Loucy (cell line): Measurements from ENCODE around the gene PLPP4.

Experiments
- H2AFZ ChIP-seq: fragments of 200-600 bp; sonication (generic); 2 replicates; pipeline ENCODE4 v1.6.0; 2016; ENCODE audit warnings: antibody characterized with exemption, mild to moderate bottlenecking, low read length, moderate library complexity
- H3F3A ChIP-seq: fragments of 200-600 bp; 2 replicates; pipeline ENCODE4 v1.6.0; 2016; ENCODE audit warnings: antibody characterized with exemption, low read depth, mild to moderate bottlenecking
- H3K27me3 ChIP-seq: fragments of 200-600 bp; sonication (generic); 2 replicates; pipeline ENCODE4 v1.6.1; 2014; ENCODE audit warnings: low read length, mild to moderate bottlenecking; ENCODE audit not compliant: insufficient read depth, poor library complexity, severe bottlenecking
- H3K36me3 ChIP-seq: fragments of 200-600 bp; sonication (generic); 2 replicates; pipeline ENCODE4 v1.6.1; 2016; ENCODE audit warnings: low read length; ENCODE audit not compliant: insufficient read depth
- H3K4me1 ChIP-seq: fragments of 200-600 bp; sonication (generic); 2 replicates; pipeline ENCODE4 v1.5.1; 2014; ENCODE audit warnings: low read length, mild to moderate bottlenecking; ENCODE audit not compliant: insufficient read depth, poor library complexity, severe bottlenecking
- H3K4me2 ChIP-seq: fragments of 200-600 bp; sonication (generic); 2 replicates; pipeline ENCODE4 v1.6.0; 2014; ENCODE audit warnings: antibody characterized with exemption, low read length, low read depth, mild to moderate bottlenecking; ENCODE audit not compliant: poor library complexity, severe bottlenecking
- H3K4me3 ChIP-seq: fragments of 200-600 bp; sonication (generic); 2 replicates; pipeline ENCODE4 v1.5.1; 2014; ENCODE audit warnings: low read length, mild to moderate bottlenecking, mixed read lengths; ENCODE audit not compliant: poor library complexity, severe bottlenecking
- H3K79me2 ChIP-seq: fragments of 200-600 bp; sonication (generic); 2 replicates; pipeline ENCODE4 v1.6.1; 2014; ENCODE audit warnings: low read length; ENCODE audit not compliant: insufficient read depth
- H3K9ac ChIP-seq: fragments of 200-600 bp; sonication (generic); 2 replicates; pipeline ENCODE4 v1.6.0; 2014; ENCODE audit warnings: mild to moderate bottlenecking, low read depth, low read length, moderate library complexity; ENCODE audit not compliant: poor library complexity, severe bottlenecking
- H3K9me2 ChIP-seq: fragments of 200-600 bp; sonication (generic); replicated peaks from 2 replicates; pipeline ENCODE4 v1.6.1; 2016; ENCODE audit warnings: low read depth, low read length, mixed read lengths
- H3K9me3 ChIP-seq: fragments of 200-600 bp; sonication (generic); 2 replicates; pipeline ENCODE4 v1.6.1; 2014; ENCODE audit warnings: mild to moderate bottlenecking, antibody characterized with exemption, low read length, low read depth; ENCODE audit not compliant: insufficient read depth
- H4K20me1 ChIP-seq: fragments of 200-600 bp; sonication (generic); 2 replicates; pipeline ENCODE4 v1.6.0; 2014; ENCODE audit warnings: antibody characterized with exemption, low read length, mild to moderate bottlenecking; ENCODE audit not compliant: insufficient read depth, poor library complexity, severe bottlenecking
- CTCF ChIP-seq: fragments of 200-600 bp; sonication (generic); conservative IDR thresholded peaks from 2 replicates; pipeline ENCODE4 v1.5.1; 2014; ENCODE audit warnings: mild to moderate bottlenecking, antibody characterized with exemption, low read length
- EZH2phosphoT487 ChIP-seq: fragments of 200-600 bp; IDR thresholded peaks from 2 replicates; pipeline ENCODE4 v1.6.1; 2018; ENCODE audit warnings: antibody characterized with exemption, mild to moderate bottlenecking, moderate library complexity, borderline replicate concordance

The PLPP4 gene

GRCh38 chr10:120559800-120560199, 102.8 kb downstream of the PLPP4 start:
- Histone ChIP-seq H4K20me1 (no peaks in the 10 kb centered on the region), H3K4me1 (no peaks in the 10 kb centered on the region), H3K36me3 (no peaks in the 10 kb centered on the region), H2AFZ (no peak overlapping the region), H3K9me2 (no peaks in the 10 kb centered on the region), H3K27me3 (no peaks in the 10 kb centered on the region), H3K79me2 (no peaks in the 10 kb centered on the region), H3K4me3 (no peak overlapping the region), H3F3A (no peaks in the 10 kb centered on the region), H3K9me3 (no peaks in the 10 kb centered on the region), H3K9ac (no peak overlapping the region), H3K4me2 (no peak overlapping the region)
- no peak for TF ChIP-seq CTCF
- no peak for TF ChIP-seq EZH2phosphoT487

- Histone ChIP-seq H3F3A (no peaks in the 10 kb centered on the region), H3K9me2 (no peaks in the 10 kb centered on the region), H3K4me2 (no peak overlapping the region), H3K9ac (no peak overlapping the region), H3K4me3 (no peak overlapping the region), H2AFZ (no peak overlapping the region), H3K4me1 (no peaks in the 10 kb centered on the region), H4K20me1 (no peaks in the 10 kb centered on the region), H3K27me3 (no peaks in the 10 kb centered on the region), H3K79me2 (no peaks in the 10 kb centered on the region), H3K36me3 (no peaks in the 10 kb centered on the region), H3K9me3 (no peaks in the 10 kb centered on the region)
- TF ChIP-seq CTCF (no peak), EZH2phosphoT487 (no peak)
Observed at GRCh38 chr10:120562956-120563355, 105.9 kb downstream of the PLPP4 start.

GRCh38 chr10:120570418-120570817, 113.4 kb downstream of the PLPP4 start:
- H4K20me1 ChIP-seq = no peaks in the 10 kb centered on the region
- H3K79me2 ChIP-seq = no peaks in the 10 kb centered on the region
- no peak overlapping the region for H3K4me3 ChIP-seq
- no peaks in the 10 kb centered on the region for H3K9me2 ChIP-seq
- no peak for TF ChIP-seq CTCF
- TF ChIP-seq EZH2phosphoT487 = no peak
- no peaks in the 10 kb centered on the region for H3K36me3 ChIP-seq
- no peak overlapping the region for H2AFZ ChIP-seq
- H3K4me2 ChIP-seq = no peak overlapping the region
- H3K9me3 ChIP-seq = no peaks in the 10 kb centered on the region
- H3K4me1 ChIP-seq = no peaks in the 10 kb centered on the region
- no peak overlapping the region for H3K9ac ChIP-seq
- H3F3A ChIP-seq = no peaks in the 10 kb centered on the region
- H3K27me3 ChIP-seq = no peaks in the 10 kb centered on the region
